Measurements from ENCODE around the gene GRID1. TPM values are rescaled to one million over a fixed set of nuclear protein-coding genes. Genes with fewer than 3 reads are reported as not detected.

The GRID1 gene
- total RNA-seq, 1 donor from 2014 or later: 1.1 TPM

- no peaks in the 10 kb centered on the region for H3K27me3 Mint-ChIP-seq (ENCODE audit: low read depth)
- H3K4me3 Mint-ChIP-seq: no peak overlapping the region
- no peaks in the 10 kb centered on the region for H3K9me3 Mint-ChIP-seq
- no peak for TF ChIP-seq CTCF (conservative IDR thresholded peaks at IDR 0.05)
- H3K4me1 Mint-ChIP-seq: peaks cover 8% of the 10 kb centered on the region
- no peaks in the 10 kb centered on the region for H3K36me3 Mint-ChIP-seq (ENCODE audit: low read depth)
- no peak overlapping the region for H3K27ac Mint-ChIP-seq (ENCODE audit: unreplicated experiment)
- no peak for DNase-seq (ENCODE audit: low read depth, low spot score)
Observed at GRCh38 chr10:85794553-85794952, 572.0 kb downstream of the GRID1 start.

GRCh38 chr10:85792533-85792858 is 574.1 kb downstream of the GRID1 start:
- H3K9me3 Mint-ChIP-seq: no peaks in the 10 kb centered on the region
- no peak for DNase-seq (ENCODE audit: low read depth, low spot score)
- no peak overlapping the region for H3K4me3 Mint-ChIP-seq
- no peaks in the 10 kb centered on the region for H3K36me3 Mint-ChIP-seq (ENCODE audit: low read depth)
- H3K27ac Mint-ChIP-seq (ENCODE audit: unreplicated experiment): no peak overlapping the region
- TF ChIP-seq CTCF (conservative IDR thresholded peaks at IDR 0.05): no peak
- peaks cover 8% of the 10 kb centered on the region for H3K4me1 Mint-ChIP-seq
- no peaks in the 10 kb centered on the region for H3K27me3 Mint-ChIP-seq (ENCODE audit: low read depth)

GRCh38 chr10:85791818-85792532 is 574.6 kb downstream of the GRID1 start:
- no peaks in the 10 kb centered on the region for H3K9me3 Mint-ChIP-seq
- peak; percentile 39 for TF ChIP-seq CTCF (conservative IDR thresholded peaks at IDR 0.05)
- H3K36me3 Mint-ChIP-seq (ENCODE audit: low read depth): no peaks in the 10 kb centered on the region
- no peaks in the 10 kb centered on the region for H3K27me3 Mint-ChIP-seq (ENCODE audit: low read depth)
- no peak overlapping the region for H3K4me3 Mint-ChIP-seq
- DNase-seq (ENCODE audit: low read depth, low spot score): no peak
- no peak overlapping the region for H3K27ac Mint-ChIP-seq (ENCODE audit: unreplicated experiment)
- peaks cover 8% of the 10 kb centered on the region for H3K4me1 Mint-ChIP-seq

GRCh38 chr10:85789982-85790789 is 576.4 kb downstream of the GRID1 start:
- peak overlapping the region; percentile 71 for H3K27ac Mint-ChIP-seq (ENCODE audit: unreplicated experiment)
- no peaks in the 10 kb centered on the region for H3K9me3 Mint-ChIP-seq
- no peak overlapping the region for H3K4me3 Mint-ChIP-seq
- H3K4me1 Mint-ChIP-seq: peaks cover 8% of the 10 kb centered on the region
- TF ChIP-seq CTCF (conservative IDR thresholded peaks at IDR 0.05): no peak
- no peaks in the 10 kb centered on the region for H3K27me3 Mint-ChIP-seq (ENCODE audit: low read depth)
- DNase-seq (ENCODE audit: low read depth, low spot score): no peak
- H3K36me3 Mint-ChIP-seq (ENCODE audit: low read depth): no peaks in the 10 kb centered on the region

- Mint-ChIP-seq H3K27me3 (ENCODE audit: low read depth) (no peaks in the 10 kb centered on the region), H3K27ac (ENCODE audit: unreplicated experiment) (no peak overlapping the region), H3K4me1 (peaks cover 8% of the 10 kb centered on the region), H3K9me3 (no peaks in the 10 kb centered on the region), H3K4me3 (no peak overlapping the region), H3K36me3 (ENCODE audit: low read depth) (no peaks in the 10 kb centered on the region)
- DNase-seq (ENCODE audit: low read depth, low spot score): no peak
- TF ChIP-seq CTCF (conservative IDR thresholded peaks at IDR 0.05): no peak
Observed at GRCh38 chr10:85789125-85789524, 577.5 kb downstream of the GRID1 start.

Measured in neural crest cell (in vitro differentiated cells).